Gastroesophageal sphincter (tissue), 4 donors: ENCODE data around the gene TBC1D8. TPM values are rescaled to one million over a fixed set of nuclear protein-coding genes. Genes with fewer than 3 reads are reported as not detected.
A peak's percentile ranks its signal among the peaks of the same experiment; 100 is the strongest.

Source experiments
- ATAC-seq: fragments of 150-250 bp; one replicate; pipeline ENCODE4 v1.9.1; 2016; ENCODE audit warnings: mild to moderate bottlenecking, moderate library complexity
- H3K27ac ChIP-seq, 4 donors: fragments of 200-600 bp; sonication (generic) in 3 of 4; 1 replicate in 3 of 4; 2 replicates in 1 of 4; pipeline ENCODE4 v1.5.1; 2016 to 2019
- H3K27me3 ChIP-seq: fragments of 200-600 bp; sonication (generic); one replicate; pipeline ENCODE4 v1.5.1; 2019
- H3K36me3 ChIP-seq, 2 donors: fragments of 200-600 bp; sonication (generic); one replicate each; pipeline ENCODE4 v1.5.1; 2019; ENCODE audit warnings: control low read depth in 1 of 2
- H3K4me1 ChIP-seq, 3 donors: fragments of 200-600 bp; sonication (generic); 1 replicate in 2 of 3; 2 replicates in 1 of 3; pipeline ENCODE4 v1.5.1; 2016 to 2019; ENCODE audit warnings: control low read depth in 2 of 3
- H3K4me3 ChIP-seq, 2 donors: fragments of 200-600 bp; sonication (generic); one replicate each; pipeline ENCODE4 v1.5.1; 2019; ENCODE audit warnings: mild to moderate bottlenecking in 1 of 2, moderate library complexity in 1 of 2
- H3K9me3 ChIP-seq, 3 donors: fragments of 200-600 bp; sonication (generic); one replicate each; pipeline ENCODE4 v1.5.1; 2017 to 2019; ENCODE audit warnings: control low read depth in 2 of 3
- EP300 ChIP-seq: sonication (generic); formaldehyde crosslinking; IDR thresholded peaks from one replicate; pipeline ENCODE4 v1.6.1; 2017; ENCODE audit warnings: antibody characterized with exemption, mild to moderate bottlenecking
- POLR2A ChIP-seq, 2 donors: fragments of 450-650 bp; IDR thresholded peaks; one replicate each; pipeline ENCODE4 v1.6.1; 2017; ENCODE audit warnings: antibody characterized with exemption in 2 of 2, mild to moderate bottlenecking in 2 of 2, moderate library complexity in 1 of 2
- POLR2AphosphoS5 ChIP-seq: sonication (generic); formaldehyde crosslinking; IDR thresholded peaks from one replicate; pipeline ENCODE4 v1.6.1; 2017; ENCODE audit warnings: antibody characterized with exemption
- WGBS, 2 donors: methylation state at CpG; one replicate each; pipeline ENCODE4 v1.1.5; 2018; ENCODE audit warnings: low coverage in 1 of 2; 5-methylcytosine and 5-hydroxymethylcytosine counted together
- total RNA-seq, 4 donors: library from RNA; depleted of rRNA; stranded (reverse); fragments of >200 nt; gene quantifications; one replicate each; pipeline ENCODE4 v1.1.0, GENCODE V29; 2016
- TF ChIP-seq, protein P1 (sequence below), 4 experiments: fragments of 200-600 bp in 2 of 4; fragments of 450-650 bp in 2 of 4; sonication (generic) in 1 of 4; IDR thresholded peaks; one replicate each; pipeline ENCODE4 v1.5.1; 2017 to 2019; ENCODE audit warnings: antibody characterized with exemption in 4 of 4, mild to moderate bottlenecking in 2 of 4, moderate library complexity in 2 of 4

Gene TBC1D8
- total RNA-seq, 4 donors from 2014 or later, result 14.9 to 45.5 (median 32.6) TPM

DNA sequence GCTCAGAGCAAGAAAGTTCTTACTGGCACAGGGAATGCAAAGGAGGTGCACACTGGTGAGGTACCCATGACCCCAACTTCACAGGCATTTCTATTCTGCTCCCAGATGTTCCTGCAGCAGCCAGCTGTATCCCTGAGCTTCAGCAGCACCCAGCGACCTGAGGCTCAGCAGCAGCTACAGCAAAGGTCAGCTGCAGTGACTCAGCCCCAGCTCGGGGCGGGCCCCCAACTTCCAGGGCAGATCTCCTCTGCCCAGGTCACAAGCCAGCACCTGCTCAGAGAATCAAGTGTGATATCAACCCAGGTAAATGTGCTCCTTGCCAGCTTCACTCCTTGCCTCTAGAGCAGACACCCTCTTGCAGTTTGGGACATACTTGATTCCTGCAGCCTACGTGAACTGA, 163.2 kb downstream of the TBC1D8 start:
- WGBS, 2 donors, result 93% methylated on average over 3 of the region's 4 CpGs; no CpG with 5 or more reads in 1 of the 2 donors
- Histone ChIP-seq H3K27me3 (no peaks in the 10 kb centered on the region), H3K9me3 (no peaks in the 10 kb centered on the region), H3K4me1 (peaks cover 0 to 14% (median 0%) of the 10 kb centered on the region in 3 donors), H3K4me3 (no peak overlapping the region), H3K27ac (no peak overlapping the region), H3K36me3 (peaks cover 0 to 39% of the 10 kb centered on the region in 2 donors)
- no peak for ATAC-seq
- TF ChIP-seq, protein P1, sequence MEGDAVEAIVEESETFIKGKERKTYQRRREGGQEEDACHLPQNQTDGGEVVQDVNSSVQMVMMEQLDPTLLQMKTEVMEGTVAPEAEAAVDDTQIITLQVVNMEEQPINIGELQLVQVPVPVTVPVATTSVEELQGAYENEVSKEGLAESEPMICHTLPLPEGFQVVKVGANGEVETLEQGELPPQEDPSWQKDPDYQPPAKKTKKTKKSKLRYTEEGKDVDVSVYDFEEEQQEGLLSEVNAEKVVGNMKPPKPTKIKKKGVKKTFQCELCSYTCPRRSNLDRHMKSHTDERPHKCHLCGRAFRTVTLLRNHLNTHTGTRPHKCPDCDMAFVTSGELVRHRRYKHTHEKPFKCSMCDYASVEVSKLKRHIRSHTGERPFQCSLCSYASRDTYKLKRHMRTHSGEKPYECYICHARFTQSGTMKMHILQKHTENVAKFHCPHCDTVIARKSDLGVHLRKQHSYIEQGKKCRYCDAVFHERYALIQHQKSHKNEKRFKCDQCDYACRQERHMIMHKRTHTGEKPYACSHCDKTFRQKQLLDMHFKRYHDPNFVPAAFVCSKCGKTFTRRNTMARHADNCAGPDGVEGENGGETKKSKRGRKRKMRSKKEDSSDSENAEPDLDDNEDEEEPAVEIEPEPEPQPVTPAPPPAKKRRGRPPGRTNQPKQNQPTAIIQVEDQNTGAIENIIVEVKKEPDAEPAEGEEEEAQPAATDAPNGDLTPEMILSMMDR (IDR thresholded peaks at IDR 0.05), result no peak
- TF ChIP-seq POLR2AphosphoS5 (no peak), POLR2A (IDR thresholded peaks at IDR 0.05) (no peak), EP300 (no peak)

DNA sequence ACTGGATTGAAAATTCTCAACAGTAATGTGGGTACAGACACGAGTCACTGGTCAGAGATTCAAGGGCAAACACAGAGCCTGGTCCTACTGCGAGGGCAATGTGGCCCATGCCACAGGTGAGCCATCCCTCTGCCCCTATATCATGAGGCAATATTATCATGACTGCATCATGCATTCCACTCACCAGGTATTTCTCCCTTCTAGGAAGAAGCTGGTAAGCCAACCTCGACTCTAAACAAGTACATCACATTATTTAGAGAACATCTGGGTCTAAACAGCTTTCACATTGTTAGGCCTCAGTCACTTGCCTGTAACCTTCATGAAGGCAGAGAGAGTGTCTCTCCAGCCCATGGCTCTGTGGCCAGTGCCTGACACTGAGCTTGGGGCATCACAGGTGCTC, 163.6 kb downstream of the TBC1D8 start:
- Histone ChIP-seq H3K36me3 (peaks cover 0 to 43% of the 10 kb centered on the region in 2 donors), H3K27me3 (no peaks in the 10 kb centered on the region), H3K4me1 (peaks cover 0 to 14% (median 0%) of the 10 kb centered on the region in 3 donors), H3K4me3 (no peak overlapping the region), H3K9me3 (no peaks in the 10 kb centered on the region), H3K27ac (no peak overlapping the region)
- ATAC-seq, result no peak
- WGBS, 2 donors, result 86 to 94% methylated on average over 2 to 3 of the region's 3 CpGs
- no peak for TF ChIP-seq EP300
- TF ChIP-seq, protein P1 (IDR thresholded peaks at IDR 0.05), result no peak
- no peak for TF ChIP-seq POLR2AphosphoS5
- no peak for TF ChIP-seq POLR2A (IDR thresholded peaks at IDR 0.05)

DNA sequence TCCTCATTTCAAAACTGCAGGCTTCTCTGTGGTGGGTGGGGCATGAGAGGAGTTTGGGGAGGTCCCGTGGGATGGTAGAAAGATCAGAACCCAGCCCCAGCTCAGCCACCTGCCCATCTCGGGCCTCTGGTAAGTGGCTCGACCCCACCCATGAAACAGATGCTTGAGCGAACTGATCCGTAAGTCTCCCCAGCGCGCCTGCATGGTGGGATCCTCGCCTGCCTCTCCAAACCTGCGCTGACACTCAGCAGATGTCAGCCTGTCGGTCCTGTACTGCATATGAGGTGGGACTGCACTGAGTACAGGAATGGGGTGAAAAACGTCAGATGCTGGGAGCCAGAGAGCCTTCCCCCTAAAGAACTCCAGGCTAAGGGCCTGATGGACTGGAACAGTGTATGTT, 165.0 kb downstream of the TBC1D8 start:
- peaks cover 0 to 44% of the 10 kb centered on the region in 2 donors for H3K36me3 ChIP-seq
- no peak for ATAC-seq
- TF ChIP-seq POLR2AphosphoS5 (no peak), EP300 (no peak), POLR2A (IDR thresholded peaks at IDR 0.05) (no peak)
- TF ChIP-seq, protein P1 (IDR thresholded peaks at IDR 0.05), result no peak
- no peaks in the 10 kb centered on the region for H3K27me3 ChIP-seq
- H3K4me1 ChIP-seq, result peaks cover 0 to 14% (median 0%) of the 10 kb centered on the region in 3 donors
- H3K27ac ChIP-seq, result no peak overlapping the region
- H3K4me3 ChIP-seq, result no peak overlapping the region
- 80 to 92% methylated on average over 3 to 7 of the region's 11 CpGs for WGBS, 2 donors
- no peaks in the 10 kb centered on the region for H3K9me3 ChIP-seq

DNA sequence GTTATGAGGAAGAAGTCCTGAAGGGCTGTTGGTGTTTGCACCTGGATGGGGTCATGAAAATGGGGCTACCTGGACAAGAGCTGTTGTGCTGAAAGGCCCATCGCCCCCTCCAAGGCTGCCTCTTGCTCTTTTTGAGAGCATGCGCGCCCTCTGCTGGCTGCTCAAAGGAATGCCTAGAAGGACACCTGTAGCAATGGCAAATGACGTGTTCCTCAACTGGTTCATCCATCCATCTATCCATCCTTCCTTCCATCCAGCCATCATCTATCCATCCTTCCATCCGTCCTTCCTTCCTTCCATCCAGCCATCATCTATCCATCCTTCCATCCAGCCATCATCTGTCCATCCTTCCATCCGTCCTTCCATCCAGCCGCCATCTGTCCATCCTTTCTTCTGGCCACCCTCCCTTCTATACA, 166.3 kb downstream of the TBC1D8 start:
- no peak overlapping the region for H3K4me3 ChIP-seq
- H3K9me3 ChIP-seq, result no peaks in the 10 kb centered on the region
- H3K27me3 ChIP-seq, result no peaks in the 10 kb centered on the region
- WGBS, 2 donors, result 27 to 58% methylated on average over 4 to 7 of the region's 7 CpGs
- TF ChIP-seq POLR2AphosphoS5 (no peak), EP300 (no peak), POLR2A (IDR thresholded peaks at IDR 0.05) (no peak)
- TF ChIP-seq, protein P1 (IDR thresholded peaks at IDR 0.05), result peak; percentile 79 to 93 (median 90)
- ATAC-seq, result peak; percentile 56
- peaks cover 0 to 41% of the 10 kb centered on the region in 2 donors for H3K36me3 ChIP-seq
- H3K4me1 ChIP-seq, result peaks cover 0 to 14% (median 0%) of the 10 kb centered on the region in 3 donors
- no peak overlapping the region for H3K27ac ChIP-seq

DNA sequence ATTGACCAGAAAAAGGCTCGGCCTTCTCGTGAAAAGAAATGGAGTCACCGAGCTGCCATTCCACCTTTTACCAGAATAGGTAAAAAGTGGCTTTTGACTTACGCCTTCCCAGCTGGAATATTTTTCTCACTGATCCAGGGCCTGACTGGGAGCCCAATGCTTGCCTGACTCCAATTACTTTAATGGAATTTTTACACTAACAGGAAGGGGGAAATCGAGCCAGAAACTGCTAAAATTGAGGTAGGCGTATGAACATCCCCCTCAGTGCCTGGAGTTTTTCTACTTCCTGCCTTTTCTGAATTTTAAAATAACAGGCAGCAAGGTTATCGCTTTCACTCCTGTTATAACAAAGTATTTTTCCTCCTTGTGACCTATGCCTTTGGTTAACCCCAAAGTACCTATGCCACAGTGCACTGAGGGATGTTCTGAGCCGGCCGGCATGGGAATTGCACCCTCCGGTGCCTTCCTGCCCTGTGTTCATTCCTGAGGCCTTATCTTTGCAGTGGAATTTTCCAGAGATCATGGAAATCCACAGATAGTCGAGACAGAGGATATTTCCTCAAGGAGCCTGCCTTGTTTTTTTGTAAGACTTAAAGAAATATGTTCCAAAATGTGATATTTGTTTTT, 167.4 kb downstream of the TBC1D8 start:
- H3K9me3 ChIP-seq, result no peaks in the 10 kb centered on the region
- 53 to 59% methylated on average over 6 to 10 of the region's 11 CpGs for WGBS, 2 donors
- no peak for TF ChIP-seq POLR2AphosphoS5
- TF ChIP-seq, protein P1 (IDR thresholded peaks at IDR 0.05), result peak in 2 of 4 experiments; percentile 11 to 15
- ATAC-seq, result no peak
- H3K4me3 ChIP-seq, result no peak overlapping the region
- H3K4me1 ChIP-seq, result peaks cover 0 to 18% (median 0%) of the 10 kb centered on the region in 3 donors
- peaks cover 0 to 41% of the 10 kb centered on the region in 2 donors for H3K36me3 ChIP-seq
- peak overlapping the region in 3 of 4 donors; percentile 4 to 53 (median 31) for H3K27ac ChIP-seq
- no peaks in the 10 kb centered on the region for H3K27me3 ChIP-seq
